Activated CD8-positive, alpha-beta T cell treated with anti-CD3 and anti-CD28 coated beads for 36 hours (primary cell): ENCODE data around the gene KRTAP10-5. TPM values are rescaled to one million over a fixed set of nuclear protein-coding genes. Genes with fewer than 3 reads are reported as not detected.
"Not testable (repeated sequence)": the region's sequence is repeated elsewhere in the genome, so short reads cannot be mapped to it uniquely, and the experiment has no call there.

Experiments used
- ATAC-seq: fragments of 200-7000 bp; cut with Tn5 transposase; one replicate; pipeline ENCODE4 v1.10.0; 2021; ENCODE audit warnings: mild to moderate bottlenecking, moderate library complexity
- CTCF ChIA-PET: fragments of 350-600 bp; sonication (Branson Sonifier 250); formaldehyde crosslinking; loops from one replicate; lab custom pipeline; 2021; ENCODE audit warnings: antibody characterized with exemption; lab: Charles Lee
- POLR2A ChIA-PET: fragments of 350-600 bp; sonication (Branson Sonifier 250); formaldehyde crosslinking; loops from one replicate; lab custom pipeline; 2021; ENCODE audit warnings: antibody characterized with exemption; lab: Charles Lee
- DNase-seq: peaks from one replicate; pipeline ENCODE4 v3.0.0-alpha.2; 2020
- H3K27ac Mint-ChIP-seq: one replicate; pipeline ENCODE4 v1.8.0; 2021; ENCODE audit warnings: mild to moderate bottlenecking, mixed read lengths
- H3K27me3 Mint-ChIP-seq: one replicate; pipeline ENCODE4 v1.8.0; 2021; ENCODE audit warnings: mixed read lengths
- H3K36me3 Mint-ChIP-seq: one replicate; pipeline ENCODE4 v1.8.0; 2021; ENCODE audit warnings: low read depth, mixed read lengths
- H3K4me1 Mint-ChIP-seq: one replicate; pipeline ENCODE4 v1.8.0; 2021; ENCODE audit warnings: low read depth, mixed read lengths
- H3K4me3 Mint-ChIP-seq: one replicate; pipeline ENCODE4 v1.8.0; 2021; ENCODE audit warnings: mild to moderate bottlenecking, moderate library complexity, mixed read lengths
- H3K9me3 Mint-ChIP-seq: one replicate; pipeline ENCODE4 v1.8.0; 2021; ENCODE audit warnings: mixed read lengths
- CTCF ChIP-seq: fragments of 200-600 bp; IDR thresholded peaks from one replicate; pipeline ENCODE4 v1.8.0; 2022; ENCODE audit warnings: antibody characterized with exemption, mild to moderate bottlenecking
- intact Hi-C: fragments of 100-400 bp; cut with micrococcal nuclease; formaldehyde crosslinking; loops from one replicate; pipeline ENCODE4 v1.10.0; 2022
- total RNA-seq, 2 experiments: library from RNA; stranded (reverse); gene quantifications; one replicate each; pipeline ENCODE4 v1.2.3, GENCODE V29; 2021

The KRTAP10-5 gene
- total RNA-seq, 2 experiments from 2014 or later: not detected

GRCh38 chr21:44593598-44594405, 13.4 kb upstream of the KRTAP10-5 start:
- H3K27me3 Mint-ChIP-seq: peaks cover 2% of the 10 kb centered on the region
- TF ChIP-seq CTCF: no peak
- ATAC-seq (no peak), DNase-seq (no peak)
- H3K4me1 Mint-ChIP-seq: no peaks in the 10 kb centered on the region
- H3K27ac Mint-ChIP-seq: no peak overlapping the region
- ChIA-PET CTCF (no interaction called here), POLR2A (no interaction called here)
- H3K36me3 Mint-ChIP-seq: no peaks in the 10 kb centered on the region
- H3K9me3 Mint-ChIP-seq: peaks cover 4% of the 10 kb centered on the region
- H3K4me3 Mint-ChIP-seq: no peak overlapping the region
- intact Hi-C loops: no loop called here

GRCh38 chr21:44592446-44593311, 12.3 kb upstream of the KRTAP10-5 start, which contains the start of gene KRTAP10-6:
TSS of gene KRTAP10-6 (minus strand) at chr21:44592505. CDS start at chr21:44592484, 21 bp downstream.
- DNase-seq: no peak
- Mint-ChIP-seq H3K27me3 (peaks cover 2% of the 10 kb centered on the region), H3K9me3 (no peaks in the 10 kb centered on the region), H3K4me1 (no peaks in the 10 kb centered on the region), H3K36me3 (no peaks in the 10 kb centered on the region), H3K4me3 (no peak within 1 kb of the TSS), H3K27ac (no peak within 1 kb of the TSS)
- POLR2A ChIA-PET: no interaction called here
- intact Hi-C loops: no loop called here
- CTCF ChIA-PET: no interaction called here
- ATAC-seq: no peak
- TF ChIP-seq CTCF: no peak

- ATAC-seq, DNase-seq, H3K27ac Mint-ChIP-seq, POLR2A ChIA-PET, H3K4me1 Mint-ChIP-seq, H3K9me3 Mint-ChIP-seq, H3K4me3 Mint-ChIP-seq, H3K27me3 Mint-ChIP-seq, intact Hi-C loops, H3K36me3 Mint-ChIP-seq, CTCF ChIA-PET: not testable (repeated sequence)
These were observed 11.4 kb upstream of the KRTAP10-5 start for GRCh38 chr21:44591801-44592130.

GRCh38 chr21:44590897-44591800, 10.7 kb upstream of the KRTAP10-5 start:
- H3K27ac Mint-ChIP-seq, DNase-seq, H3K9me3 Mint-ChIP-seq, H3K36me3 Mint-ChIP-seq, H3K27me3 Mint-ChIP-seq, POLR2A ChIA-PET, H3K4me3 Mint-ChIP-seq, ATAC-seq, intact Hi-C loops, CTCF ChIA-PET, H3K4me1 Mint-ChIP-seq: not testable (repeated sequence)

GRCh38 chr21:44590311-44590721, 9.9 kb upstream of the KRTAP10-5 start:
- ATAC-seq (no peak), DNase-seq (no peak)
- H3K9me3 Mint-ChIP-seq: no peaks in the 10 kb centered on the region
- intact Hi-C loops: no loop called here
- no peaks in the 10 kb centered on the region for H3K36me3 Mint-ChIP-seq
- ChIA-PET POLR2A (no interaction called here), CTCF (interaction anchor here (0.8 kb wide), 1 partner anchor 203 kb away, joined by 3 read pairs; no protein-coding TSS in a partner anchor)
- peaks cover 7% of the 10 kb centered on the region for H3K27me3 Mint-ChIP-seq
- H3K4me3 Mint-ChIP-seq: no peak overlapping the region
- no peaks in the 10 kb centered on the region for H3K4me1 Mint-ChIP-seq
- H3K27ac Mint-ChIP-seq: no peak overlapping the region
- no peak for TF ChIP-seq CTCF
